Measurements from ENCODE around the gene MTX2. TPM values are rescaled to one million over a fixed set of nuclear protein-coding genes. Genes with fewer than 3 reads are reported as not detected.

Gene MTX2
- total RNA-seq, 4 donors from 2014 or later, result 23.4 to 42.0 (median 33.7) TPM

GRCh38 chr2:176317623-176318065 lies 48.4 kb downstream of the MTX2 start:
- H3K27me3 ChIP-seq, result no peaks in the 10 kb centered on the region
- no peak for TF ChIP-seq CTCF (IDR thresholded peaks at IDR 0.05)
- no peak for TF ChIP-seq POLR2A (IDR thresholded peaks at IDR 0.05)
- WGBS, 2 donors, result 93 to 94% methylated on average over 1 of the region's 1 CpG
- intact Hi-C loops (cut with DNase I), result no loop called here
- no peak for DNase-seq
- H3K27ac ChIP-seq, result no peak overlapping the region
- H3K36me3 ChIP-seq, result no peaks in the 10 kb centered on the region
- H3K9me3 ChIP-seq, result no peaks in the 10 kb centered on the region
- no peak overlapping the region for H3K4me3 ChIP-seq (replicated peaks in 1 of 3)
- H3K4me1 ChIP-seq, result no peaks in the 10 kb centered on the region

- no peaks in the 10 kb centered on the region for H3K9me3 ChIP-seq
- H3K27me3 ChIP-seq, result no peaks in the 10 kb centered on the region
- H3K36me3 ChIP-seq, result no peaks in the 10 kb centered on the region
- intact Hi-C loops (cut with DNase I), result no loop called here
- no peak overlapping the region for H3K4me3 ChIP-seq (replicated peaks in 1 of 3)
- 78 to 85% methylated on average over 1 of the region's 1 CpG for WGBS, 2 donors
- H3K4me1 ChIP-seq, result no peaks in the 10 kb centered on the region
- no peak overlapping the region for H3K27ac ChIP-seq
- TF ChIP-seq POLR2A (IDR thresholded peaks at IDR 0.05) (no peak), CTCF (IDR thresholded peaks at IDR 0.05) (no peak)
- no peak for DNase-seq
These were observed 52.7 kb downstream of the MTX2 start for GRCh38 chr2:176321916-176322315.

- Histone ChIP-seq H3K4me1 (no peaks in the 10 kb centered on the region), H3K36me3 (no peaks in the 10 kb centered on the region), H3K27ac (no peak overlapping the region), H3K4me3 (replicated peaks in 1 of 3) (no peak overlapping the region), H3K9me3 (no peaks in the 10 kb centered on the region), H3K27me3 (no peaks in the 10 kb centered on the region)
- DNase-seq, result no peak
- 95 to 96% methylated on average over 3 of the region's 3 CpGs for WGBS, 2 donors
- TF ChIP-seq POLR2A (IDR thresholded peaks at IDR 0.05), result no peak
- TF ChIP-seq CTCF (IDR thresholded peaks at IDR 0.05), result no peak
- intact Hi-C loops (cut with DNase I), result no loop called here
These were observed 55.6 kb downstream of the MTX2 start for GRCh38 chr2:176324862-176325261.

GRCh38 chr2:176325732-176326131 lies 56.5 kb downstream of the MTX2 start:
- H3K9me3 ChIP-seq, result no peaks in the 10 kb centered on the region
- no peaks in the 10 kb centered on the region for H3K27me3 ChIP-seq
- no peak overlapping the region for H3K4me3 ChIP-seq (replicated peaks in 1 of 3)
- H3K27ac ChIP-seq, result no peak overlapping the region
- intact Hi-C loops (cut with DNase I), result no loop called here
- no peaks in the 10 kb centered on the region for H3K36me3 ChIP-seq
- 83 to 90% methylated on average over 1 of the region's 1 CpG for WGBS, 2 donors
- H3K4me1 ChIP-seq, result no peaks in the 10 kb centered on the region
- DNase-seq, result no peak
- TF ChIP-seq CTCF (IDR thresholded peaks at IDR 0.05) (no peak), POLR2A (IDR thresholded peaks at IDR 0.05) (no peak)

GRCh38 chr2:176328149-176328548 lies 58.9 kb downstream of the MTX2 start:
- Histone ChIP-seq H3K4me1 (no peaks in the 10 kb centered on the region), H3K36me3 (no peaks in the 10 kb centered on the region), H3K4me3 (replicated peaks in 1 of 3) (no peak overlapping the region), H3K9me3 (no peaks in the 10 kb centered on the region), H3K27ac (no peak overlapping the region), H3K27me3 (no peaks in the 10 kb centered on the region)
- no peak for DNase-seq
- intact Hi-C loops (cut with DNase I), result no loop called here
- 91% methylated on average over 3 of the region's 3 CpGs for WGBS, 2 donors
- TF ChIP-seq POLR2A (IDR thresholded peaks at IDR 0.05) (no peak), CTCF (IDR thresholded peaks at IDR 0.05) (no peak)
